Stimulated activated CD8-positive, alpha-beta memory T cell treated with anti-CD3 and anti-CD28 coated beads, Interleukin-4, amount 100 ng/mL, for 4 hours (primary cell): ENCODE measurements around the gene ANKRD55.
"Not testable (repeated sequence)": the region's sequence is repeated elsewhere in the genome, so short reads cannot be mapped to it uniquely, and the experiment has no call there.

ENCODE experiments used
- DNase-seq, 2 donors: peaks; one replicate each; pipeline ENCODE4 v3.0.0-alpha.2; 2020; ENCODE audit warnings: low read depth in 2 of 2, low spot score in 1 of 2

The ANKRD55 gene

DNA sequence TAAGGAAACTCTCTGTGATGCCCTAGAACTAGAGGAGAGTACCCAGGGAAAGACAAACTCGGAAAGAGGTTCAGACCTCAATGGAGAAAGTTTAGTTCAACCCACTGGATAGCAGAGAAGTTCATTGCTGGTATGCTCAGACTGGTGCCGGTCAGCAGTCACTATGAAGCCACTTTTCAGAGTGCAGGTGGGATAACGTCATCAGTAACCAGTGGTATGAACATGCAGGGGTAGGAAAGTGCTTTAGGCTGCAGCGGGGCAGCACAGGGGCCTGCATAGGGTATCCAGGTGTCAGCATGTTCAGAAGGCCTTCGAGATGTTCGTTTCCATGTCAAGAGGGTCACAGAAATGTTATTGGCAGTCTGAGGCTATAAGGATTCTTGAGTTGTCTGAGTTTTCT, 20.8 kb upstream of the ANKRD55 start:
- no peak for DNase-seq

DNA sequence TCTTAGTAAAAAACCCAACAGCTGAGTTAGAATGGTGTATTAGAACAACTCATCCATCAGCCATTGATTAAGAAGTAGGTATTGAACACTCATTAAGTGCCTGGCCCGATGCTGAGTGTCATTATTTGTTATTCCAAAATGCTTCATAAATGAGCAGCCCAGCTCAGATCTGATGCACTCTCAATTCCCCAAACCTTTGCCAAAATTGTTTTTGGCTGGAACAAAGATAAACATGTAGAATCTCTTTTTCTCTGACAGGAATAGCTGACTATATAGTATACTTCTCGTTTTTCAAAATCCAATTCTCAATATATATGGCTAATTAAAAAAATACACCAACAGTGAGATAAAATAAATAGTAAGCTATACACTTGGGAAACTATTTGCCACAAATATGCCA, 20.0 kb upstream of the ANKRD55 start:
- DNase-seq: no peak

DNA sequence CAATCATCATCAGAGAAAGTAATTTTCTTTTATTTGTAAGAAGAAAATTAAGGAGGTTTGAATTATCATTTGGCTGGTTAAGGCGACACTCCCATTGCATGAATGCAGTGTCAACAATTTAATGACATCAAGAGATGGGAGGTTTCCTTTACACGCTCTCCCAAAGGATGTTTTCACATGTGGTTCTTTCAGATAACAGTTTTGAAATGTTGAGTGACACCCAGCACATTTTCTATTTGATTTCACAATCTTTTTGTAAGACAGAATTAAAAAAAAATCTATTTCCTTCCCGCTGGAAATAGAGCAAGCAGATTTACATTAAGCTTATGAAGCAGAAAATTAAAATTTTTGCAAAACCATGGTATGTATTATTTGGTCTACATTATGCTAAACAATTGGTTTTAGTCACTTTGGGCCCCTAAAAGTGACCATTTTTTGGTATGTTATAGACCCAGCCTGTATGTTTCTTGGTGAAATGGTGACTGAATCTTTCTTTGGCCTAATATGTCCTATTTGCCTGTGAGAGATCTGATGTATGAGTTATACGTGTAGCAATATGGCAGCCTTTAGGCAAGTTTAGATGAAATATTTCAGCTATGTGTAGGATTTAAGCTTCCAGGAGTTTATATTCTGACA, 18.9 kb upstream of the ANKRD55 start:
- DNase-seq: no peak

DNA sequence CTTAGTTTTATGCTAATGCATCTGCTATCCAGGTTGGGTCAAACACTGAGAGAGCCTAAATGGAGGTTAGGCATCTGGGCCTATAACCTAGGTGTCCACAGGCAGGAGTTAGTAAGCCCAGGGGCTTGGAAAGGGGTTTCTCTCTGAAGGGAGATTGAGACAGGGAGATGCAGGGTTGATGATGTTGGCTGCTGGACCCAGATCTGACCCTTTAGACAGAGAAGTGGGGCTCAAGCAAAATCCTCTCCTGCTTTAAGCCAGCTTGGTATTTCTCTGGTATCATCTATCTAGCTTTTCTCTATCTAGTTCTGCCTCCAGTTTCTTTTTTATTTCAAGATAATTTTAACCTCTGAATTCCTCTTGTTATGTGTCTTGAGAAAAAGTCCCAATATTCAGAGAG, 18.3 kb upstream of the ANKRD55 start:
- DNase-seq: no peak

DNA sequence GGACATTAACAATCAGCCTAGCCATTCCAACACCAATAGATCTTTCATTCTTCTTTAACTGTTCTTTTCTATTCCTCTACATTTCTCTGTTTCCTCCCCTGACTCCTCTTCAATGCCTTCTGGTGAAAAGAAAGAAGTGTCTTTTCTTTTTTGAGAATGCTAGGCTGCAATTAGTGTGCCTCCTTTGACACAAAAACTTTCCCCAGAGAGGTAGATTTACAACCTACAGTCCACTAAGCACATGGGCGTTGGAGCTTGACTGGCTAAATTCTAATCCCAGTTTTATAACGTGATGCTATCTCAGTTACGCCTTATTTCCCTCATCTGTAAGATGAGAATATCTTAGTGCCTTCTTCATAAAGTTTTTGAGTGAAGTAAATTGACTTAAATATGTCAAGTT, 16.9 kb upstream of the ANKRD55 start:
- DNase-seq: no peak

DNA sequence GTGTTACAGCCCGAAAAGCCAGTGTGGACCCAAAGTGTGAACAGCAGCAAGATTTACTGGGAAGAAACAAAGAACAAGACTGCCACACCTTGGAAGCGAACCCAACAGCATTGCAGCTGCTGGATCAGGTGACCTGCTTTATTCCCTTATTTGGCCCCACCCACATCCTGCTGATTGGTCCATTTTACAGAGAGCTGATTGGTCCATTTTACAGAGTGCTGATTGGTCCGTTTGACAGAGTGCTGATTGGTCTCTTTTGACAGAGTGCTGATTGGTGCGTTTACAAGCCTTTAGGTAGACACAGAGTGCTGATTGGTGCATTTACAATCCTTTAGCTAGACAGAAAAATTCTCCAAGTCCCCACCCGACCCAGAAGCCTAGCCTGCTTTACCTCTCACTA, 16.0 kb upstream of the ANKRD55 start:
- not testable (repeated sequence) for DNase-seq

DNA sequence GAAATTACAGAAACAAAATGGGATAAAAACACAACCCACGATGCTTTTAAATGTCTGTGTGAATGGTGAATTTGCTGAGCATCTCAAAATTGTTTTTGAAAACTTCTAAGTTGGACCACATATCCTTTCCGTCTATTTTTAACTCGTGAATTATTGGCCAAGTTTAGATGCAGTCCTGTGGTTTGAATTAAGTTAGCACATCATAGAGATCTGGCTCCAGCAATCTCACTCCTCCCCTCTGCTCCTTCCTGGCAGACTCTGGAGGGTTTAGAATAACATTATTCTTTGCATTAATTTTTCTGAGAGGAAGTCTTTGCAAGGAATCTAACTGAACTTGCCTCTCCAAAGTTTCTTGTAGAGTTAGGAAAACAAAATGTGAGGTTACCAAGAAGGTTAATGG, 14.5 kb upstream of the ANKRD55 start:
- DNase-seq: no peak

DNA sequence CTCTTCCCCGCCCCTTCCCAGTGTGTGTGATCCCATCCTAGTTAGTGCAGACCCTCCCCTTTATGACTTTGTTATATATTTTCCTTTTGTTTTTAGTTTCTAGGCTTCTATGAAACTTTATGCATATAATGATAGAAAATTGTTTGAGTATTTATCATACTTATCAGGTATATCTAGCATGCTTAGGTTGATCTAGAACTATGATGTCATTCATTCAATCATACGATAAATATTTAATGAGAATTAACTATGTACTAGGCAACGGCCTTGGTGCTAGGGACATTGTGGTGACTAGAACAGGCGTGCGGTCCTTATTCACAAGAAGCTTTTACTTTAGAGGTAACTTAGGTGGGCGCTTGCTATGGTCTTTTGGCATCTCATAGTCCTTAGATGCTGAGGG, 13.6 kb upstream of the ANKRD55 start:
- DNase-seq: no peak

DNA sequence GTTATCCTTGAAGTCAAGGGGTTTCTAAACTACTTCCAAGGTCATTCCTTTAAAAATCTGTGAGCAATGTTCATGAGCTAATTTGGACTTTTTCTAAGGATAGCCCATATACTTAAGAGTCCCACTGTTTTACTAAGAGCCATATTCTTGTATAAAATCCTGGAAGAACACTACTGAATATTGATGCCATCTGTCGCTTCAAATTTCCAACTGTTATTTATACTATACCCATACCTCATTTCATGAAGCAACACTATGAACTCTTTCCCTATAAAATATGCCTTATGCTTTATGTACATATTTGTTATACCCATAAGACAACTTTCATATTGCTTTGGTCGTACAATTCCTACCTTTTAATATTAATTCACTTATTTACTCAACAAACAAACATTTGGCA, 12.4 kb upstream of the ANKRD55 start:
- no peak for DNase-seq

DNA sequence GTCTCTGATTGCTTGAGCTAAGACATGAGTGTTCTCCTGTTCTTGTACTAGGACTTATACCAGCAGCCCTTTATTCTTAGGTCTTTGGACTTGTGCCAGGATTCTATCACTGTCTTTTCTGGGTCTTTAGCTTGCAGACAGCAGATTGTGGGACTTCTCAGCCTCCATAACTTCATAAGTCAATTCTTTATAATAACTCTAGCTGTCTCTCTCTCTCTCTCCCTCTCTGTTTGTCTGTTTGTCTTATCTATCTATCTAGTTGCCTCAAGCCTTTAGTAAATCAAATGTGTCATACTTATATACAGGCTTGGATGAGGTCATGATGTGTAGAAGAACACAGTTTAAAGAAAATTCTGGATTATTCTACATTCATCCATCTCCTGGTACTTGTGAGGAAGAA, 11.5 kb upstream of the ANKRD55 start:
- no peak for DNase-seq

DNA sequence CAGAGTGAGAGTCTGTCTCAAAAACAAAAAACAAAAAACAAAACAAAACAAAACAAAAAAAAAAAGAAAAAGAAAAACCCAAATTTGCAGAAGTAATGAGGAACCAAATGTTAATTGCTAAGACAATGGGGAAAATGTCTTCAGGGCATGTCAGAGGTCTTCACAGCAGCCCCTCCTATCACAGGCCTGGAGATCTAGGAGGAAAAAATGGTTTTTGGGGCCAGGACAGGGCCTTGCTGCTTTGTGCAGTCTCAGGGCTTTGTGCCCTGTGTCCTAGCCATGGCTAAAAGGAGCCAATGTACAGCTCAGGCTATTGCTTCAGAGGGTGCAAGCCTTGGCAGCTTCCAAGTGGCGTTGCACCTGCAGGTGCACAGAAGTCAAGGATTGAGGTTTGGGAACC, 9.1 kb upstream of the ANKRD55 start:
- not testable (repeated sequence) for DNase-seq

DNA sequence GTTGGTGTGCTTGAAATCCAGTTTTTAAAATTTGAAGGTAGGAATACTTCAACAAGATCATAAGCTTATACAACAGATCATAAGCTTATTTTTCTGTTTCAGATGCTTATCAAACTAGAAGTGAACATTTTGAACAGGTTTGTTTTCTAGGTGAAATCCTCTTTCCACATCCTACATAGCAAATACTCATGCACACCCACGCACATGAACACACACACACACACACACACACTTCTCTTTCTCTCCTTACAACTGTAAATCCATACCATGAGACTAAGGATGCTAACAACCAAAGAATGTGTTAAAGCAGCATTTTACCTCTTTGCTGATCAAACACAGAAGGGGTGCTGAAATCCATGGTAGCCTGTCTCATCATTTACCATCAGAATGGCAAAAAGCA, 592 bp downstream of the ANKRD55 start:
- no peak for DNase-seq

DNA sequence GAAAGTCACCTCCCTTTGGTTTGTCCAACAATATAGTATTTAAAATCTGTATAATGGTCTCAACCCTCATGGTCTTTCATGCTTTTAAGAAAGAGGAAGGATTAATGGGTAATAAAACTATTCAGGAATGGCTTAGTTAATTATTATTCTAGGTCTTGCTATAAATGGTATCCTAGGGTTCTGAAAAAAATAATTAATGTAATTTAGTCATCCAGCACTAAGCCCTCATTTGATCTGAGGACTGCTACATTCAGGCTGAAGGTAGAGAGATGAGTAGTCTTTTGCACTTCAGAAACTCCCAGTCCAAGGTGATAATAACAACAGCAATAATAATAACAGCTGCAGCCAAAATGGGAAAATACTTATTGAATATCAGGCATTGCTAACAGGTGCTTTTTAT, 2.6 kb downstream of the ANKRD55 start:
- no peak for DNase-seq

DNA sequence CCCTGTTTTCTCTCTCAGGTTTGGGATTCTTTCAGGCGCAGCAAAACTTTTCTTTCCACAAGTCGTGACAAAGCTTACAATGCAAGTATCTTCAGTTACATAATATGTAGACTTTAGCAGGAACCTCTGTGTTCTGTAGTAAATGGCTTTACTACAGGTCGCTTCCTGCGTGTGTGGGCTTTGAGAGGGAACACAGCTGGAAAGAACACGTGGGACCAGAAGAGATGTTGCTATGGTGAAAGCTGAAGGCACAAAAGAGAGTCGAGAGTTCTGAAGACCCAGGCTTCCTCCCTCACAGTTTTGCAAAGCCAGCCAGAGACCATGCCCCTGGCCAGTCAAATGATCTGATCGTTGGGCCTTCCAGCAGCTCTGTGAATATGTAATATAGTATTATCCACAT, 4.0 kb downstream of the ANKRD55 start:
- DNase-seq: no peak

DNA sequence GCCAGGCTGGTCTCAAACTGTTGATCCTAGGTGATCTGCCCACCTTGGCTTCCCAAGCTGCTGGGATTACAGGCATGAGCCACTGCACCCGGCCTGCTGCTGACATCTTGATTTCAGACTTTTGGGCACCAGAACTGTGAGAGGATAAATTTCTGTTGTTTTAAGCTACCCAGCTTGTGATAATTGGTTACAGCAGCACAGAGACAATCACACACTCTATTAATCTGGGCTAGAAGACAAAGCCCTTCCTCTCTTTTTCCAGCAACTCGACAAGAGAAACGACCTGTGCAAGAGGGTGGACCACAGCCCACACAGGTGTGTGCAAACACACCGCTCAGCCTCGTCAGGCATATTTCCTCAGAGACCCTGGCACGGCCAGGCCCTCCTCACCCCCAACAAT, 4.5 kb downstream of the ANKRD55 start:
- no peak for DNase-seq

DNA sequence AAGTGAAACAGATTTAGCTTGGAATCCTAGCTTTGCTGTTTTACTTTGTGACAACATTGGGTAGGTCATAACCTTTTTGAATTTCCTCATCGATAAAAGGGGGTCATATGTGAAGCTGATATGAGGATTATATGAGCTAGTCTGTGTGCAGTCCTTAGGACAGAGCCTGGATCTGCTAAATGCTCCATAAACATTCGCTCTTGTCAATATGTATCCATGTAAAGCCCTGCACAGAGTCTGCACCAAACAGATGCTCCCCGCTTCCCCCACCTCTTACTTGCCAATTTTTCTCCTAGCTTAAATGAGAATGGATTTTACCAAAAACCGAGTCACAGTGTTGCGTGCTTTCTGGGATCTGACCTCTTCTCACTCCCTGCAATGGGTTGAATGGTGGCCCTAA, 5.4 kb downstream of the ANKRD55 start:
- no peak for DNase-seq

DNA sequence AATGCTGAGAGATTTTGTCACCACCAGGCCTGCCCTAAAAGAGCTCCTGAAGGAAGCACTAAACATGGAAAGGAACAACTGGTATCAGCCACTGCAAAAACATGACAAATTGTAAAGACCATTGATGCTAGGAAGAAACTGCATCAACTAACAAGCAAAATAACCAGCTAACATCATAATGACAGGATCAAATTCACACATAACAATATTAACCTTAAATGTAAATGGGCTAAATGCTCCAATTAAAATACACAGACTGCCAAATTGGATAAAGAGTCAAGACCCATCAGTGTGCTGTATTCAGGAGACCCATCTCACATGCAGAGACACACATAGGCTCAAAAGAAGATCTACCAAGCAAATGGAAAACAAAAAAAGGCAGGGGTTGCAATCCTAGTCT, 9.8 kb downstream of the ANKRD55 start:
- not testable (repeated sequence) for DNase-seq

DNA sequence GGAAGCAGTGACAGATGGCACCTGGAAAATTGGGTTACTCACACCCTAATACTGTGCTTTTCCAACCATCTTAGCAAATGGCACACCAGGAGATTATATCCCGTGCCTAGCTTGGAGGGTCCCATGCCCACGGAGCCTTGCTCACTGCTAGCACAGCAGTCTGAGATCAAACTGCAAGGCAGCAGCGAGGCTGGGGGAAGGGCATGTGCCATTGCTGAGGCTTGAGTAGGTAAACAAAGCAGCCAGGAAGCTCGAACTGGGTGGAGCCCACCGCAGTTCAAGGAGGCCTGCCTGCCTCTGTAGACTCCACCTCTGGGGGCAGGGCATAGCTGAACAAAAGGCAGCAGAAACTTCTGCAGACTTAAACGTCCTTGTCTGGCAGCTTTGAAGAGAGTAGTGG, 11.5 kb downstream of the ANKRD55 start:
- DNase-seq: not testable (repeated sequence)

DNA sequence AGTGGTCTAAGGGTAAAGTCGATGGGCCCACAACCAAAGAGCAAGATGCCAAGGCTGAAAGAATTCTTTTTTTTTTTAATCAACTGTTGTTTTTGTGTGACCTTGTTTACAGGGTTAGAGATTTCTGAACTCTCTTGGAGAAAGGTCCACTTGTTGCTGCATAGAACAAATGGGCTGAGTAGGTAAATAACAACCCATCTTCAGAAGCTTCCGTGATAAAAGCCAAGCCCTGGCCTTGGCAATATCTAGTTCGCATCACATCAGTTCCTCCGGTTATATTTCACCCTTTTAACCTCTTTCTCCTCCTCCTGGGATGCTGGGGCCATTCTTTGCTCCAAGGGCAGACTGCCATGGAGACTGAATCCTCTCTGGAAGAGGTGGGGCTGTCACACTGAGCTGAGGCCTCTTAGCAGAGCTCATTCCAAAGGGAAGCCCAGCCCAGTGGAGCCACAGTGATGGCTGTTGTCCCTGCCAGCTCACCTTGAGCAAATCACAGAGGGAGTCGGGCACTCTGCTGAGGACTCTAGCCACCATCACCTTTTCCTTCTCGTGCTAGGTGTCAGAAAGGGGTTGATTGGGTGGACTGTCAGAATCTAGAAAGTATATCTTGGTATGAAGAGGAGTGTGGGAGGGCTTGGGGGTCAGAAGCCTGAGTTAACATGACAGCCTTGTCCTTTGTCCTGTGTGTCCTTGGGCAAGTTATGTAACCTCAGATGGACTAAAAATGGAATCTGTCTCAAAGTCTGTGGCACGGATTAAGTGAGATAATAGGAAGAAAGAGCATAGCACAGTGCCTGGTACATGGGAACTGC, 17.9 kb downstream of the ANKRD55 start:
- DNase-seq: no peak

DNA sequence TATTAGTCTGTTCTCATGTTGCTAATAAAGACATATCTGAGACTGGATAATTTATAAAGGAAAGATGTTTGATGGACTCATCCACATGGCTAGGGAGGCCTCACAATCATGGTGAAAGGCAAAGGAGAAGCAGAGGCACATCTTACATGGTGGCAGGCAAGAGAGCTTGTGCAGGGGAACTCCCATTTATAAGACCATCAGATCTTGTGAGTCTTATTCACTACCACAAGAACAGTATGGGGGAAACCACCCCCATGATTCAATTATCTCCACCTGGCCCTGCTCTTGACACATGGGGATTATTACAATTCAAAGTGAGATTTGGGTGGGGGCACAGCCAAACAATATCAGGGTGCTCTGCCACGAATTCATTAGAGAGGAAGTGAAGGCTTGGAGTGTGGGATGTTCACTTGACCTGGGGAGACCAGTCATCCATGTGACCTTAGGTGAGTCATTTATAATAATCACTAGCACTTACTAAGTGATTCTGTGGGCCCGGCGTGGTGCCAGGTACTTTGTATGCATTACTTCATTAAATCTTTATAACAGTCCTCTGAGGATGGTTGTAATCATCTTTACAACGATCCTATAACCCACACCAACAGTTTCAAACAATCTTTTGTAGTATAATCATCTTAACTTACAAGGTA, 19.1 kb downstream of the ANKRD55 start:
- not testable (repeated sequence) for DNase-seq

DNA sequence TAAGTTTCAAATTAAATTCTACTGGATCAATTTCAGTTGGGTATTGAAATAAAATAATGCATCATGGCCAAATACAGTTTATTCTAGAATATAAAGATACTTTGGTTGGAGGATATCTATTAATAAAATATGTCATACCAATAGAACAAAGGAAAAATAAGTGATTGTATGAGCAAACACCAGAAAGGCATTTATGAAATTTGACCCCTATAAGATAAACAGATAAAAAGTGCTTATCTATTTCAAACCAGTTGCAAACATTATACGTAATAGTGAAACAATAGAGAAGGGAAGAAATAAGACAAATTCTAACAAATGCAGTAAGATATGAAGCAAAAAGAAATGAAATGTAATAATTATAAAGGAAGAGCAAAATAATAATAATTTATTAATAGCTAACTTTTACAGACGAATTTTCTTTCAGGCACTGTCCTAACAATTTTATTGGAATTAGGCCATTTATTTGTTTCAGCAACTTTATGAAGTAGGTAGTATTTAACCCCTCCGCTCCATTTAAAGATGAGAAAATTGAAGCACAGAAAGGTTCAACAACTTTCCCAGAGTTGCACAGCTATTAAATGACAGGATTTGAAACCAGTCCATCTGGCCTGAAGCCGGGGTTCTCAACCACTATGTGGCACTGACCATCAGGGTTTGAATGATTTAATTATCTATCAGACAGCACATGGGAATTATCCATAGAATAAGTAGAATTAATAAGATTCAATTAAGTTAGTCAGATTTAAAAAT, 20.8 kb downstream of the ANKRD55 start:
- no peak for DNase-seq
